Thyroid gland (tissue), 4 donors: ENCODE measurements around the gene UBE2D3. TPM values are rescaled to one million over a fixed set of nuclear protein-coding genes. Genes with fewer than 3 reads are reported as not detected.
"Not testable (repeated sequence)": the region's sequence is repeated elsewhere in the genome, so short reads cannot be mapped to it uniquely, and the experiment has no call there.

Experiments
- DNase-seq, 2 donors: peaks; one replicate each; pipeline ENCODE4 v3.0.0-alpha.2; 2019
- H3K27ac ChIP-seq, 3 donors: fragments of 200-600 bp; sonication (generic); 1 replicate in 2 of 3; 2 replicates in 1 of 3; pipeline ENCODE4 v1.5.1; 2016 to 2019; ENCODE audit warnings: mild to moderate bottlenecking in 1 of 3, moderate library complexity in 1 of 3
- H3K27me3 ChIP-seq: fragments of 200-600 bp; sonication (generic); one replicate; pipeline ENCODE4 v1.5.1; 2019
- H3K36me3 ChIP-seq, 2 donors: fragments of 200-600 bp; sonication (generic); one replicate each; pipeline ENCODE4 v1.5.1; 2016 to 2019
- H3K4me1 ChIP-seq, 2 donors: fragments of 200-600 bp; sonication (generic); one replicate each; pipeline ENCODE4 v1.5.1; 2017 to 2019
- H3K4me3 ChIP-seq, 3 donors: fragments of 200-600 bp; sonication (generic); replicated peaks in 1 of 3; 1 replicate in 2 of 3; 2 replicates in 1 of 3; pipeline ENCODE4 v1.5.1; 2016; ENCODE audit warnings: mild to moderate bottlenecking in 1 of 3
- H3K9me3 ChIP-seq: fragments of 200-600 bp; sonication (generic); one replicate; pipeline ENCODE4 v1.5.1; 2017
- CTCF ChIP-seq, 6 experiments: fragments of 200-600 bp in 3 of 6; fragments of 450-650 bp in 3 of 6; sonication (generic) in 3 of 6; IDR thresholded peaks; one replicate each; pipeline ENCODE4 v1.5.1; 2016 to 2019; ENCODE audit warnings: antibody characterized with exemption in 6 of 6, mild to moderate bottlenecking in 2 of 6, inconsistent platforms in 1 of 6, moderate library complexity in 1 of 6
- POLR2A ChIP-seq, 2 donors: fragments of 450-650 bp; IDR thresholded peaks; one replicate each; pipeline ENCODE4 v1.6.1; 2017; ENCODE audit warnings: antibody characterized with exemption in 2 of 2, mild to moderate bottlenecking in 2 of 2, moderate library complexity in 1 of 2
- WGBS, 2 donors: methylation state at CpG; one replicate each; pipeline ENCODE4 v1.1.5; 2017; 5-methylcytosine and 5-hydroxymethylcytosine counted together
- intact Hi-C: fragments of 100-400 bp; cut with DNase I; formaldehyde crosslinking; loops from one replicate; pipeline ENCODE4 v1.15.1; 2023
- total RNA-seq, 4 donors: library from RNA; depleted of rRNA; stranded (reverse); fragments of >200 nt; gene quantifications; one replicate each; pipeline ENCODE4 v1.2.3, GENCODE V29; 2016

Gene UBE2D3
- total RNA-seq, 4 donors from 2014 or later, result 379 to 633 (median 495) TPM

GRCh38 chr4:102823464-102823863, 3.9 kb downstream of the UBE2D3 start:
- no peak for DNase-seq
- intact Hi-C loops, result no loop called here
- peaks cover 43 to 45% of the 10 kb centered on the region in 2 donors for H3K4me1 ChIP-seq

GRCh38 chr4:102819588-102820365, 7.6 kb downstream of the UBE2D3 start:
- Histone ChIP-seq H3K4me3 (no peak overlapping the region), H3K27ac (no peak overlapping the region), H3K4me1 (peaks cover 69 to 77% of the 10 kb centered on the region in 2 donors), H3K36me3 (no peaks in the 10 kb centered on the region), H3K27me3 (no peaks in the 10 kb centered on the region), H3K9me3 (no peaks in the 10 kb centered on the region)
- DNase-seq, result no peak
- WGBS, 2 donors, result 79 to 81% methylated on average over 8 of the region's 8 CpGs
- intact Hi-C loops, result no loop called here
- TF ChIP-seq POLR2A (IDR thresholded peaks at IDR 0.05), result no peak

More at GRCh38 chr4:102823464-102823863, 3.9 kb downstream of the UBE2D3 start:
- Histone ChIP-seq H3K4me3 (peak overlapping the region in 1 of 3 donors; percentile 96), H3K27ac (peak overlapping the region in 1 of 3 donors; percentile 100), H3K36me3 (no peaks in the 10 kb centered on the region), H3K9me3 (no peaks in the 10 kb centered on the region), H3K27me3 (no peaks in the 10 kb centered on the region)
- TF ChIP-seq POLR2A (IDR thresholded peaks at IDR 0.05) (no peak), CTCF (IDR thresholded peaks at IDR 0.05) (no peak)
- WGBS, 2 donors, result 41% methylated on average over 4 of the region's 4 CpGs

GRCh38 chr4:102819100-102819499, 8.3 kb downstream of the UBE2D3 start:
- H3K4me3 ChIP-seq, H3K27ac ChIP-seq, H3K9me3 ChIP-seq, intact Hi-C loops, DNase-seq, H3K27me3 ChIP-seq, H3K36me3 ChIP-seq: not testable (repeated sequence)
- peaks cover 63 to 77% of the 10 kb centered on the region in 2 donors for H3K4me1 ChIP-seq
- 95 to 97% methylated on average over 10 of the region's 10 CpGs for WGBS, 2 donors

GRCh38 chr4:102817613-102818268, 9.6 kb downstream of the UBE2D3 start:
- no peak for DNase-seq
- intact Hi-C loops, result no loop called here
- no peak overlapping the region for H3K4me3 ChIP-seq

GRCh38 chr4:102817021-102817605, 10.2 kb downstream of the UBE2D3 start:
- no peak overlapping the region for H3K4me3 ChIP-seq
- H3K36me3 ChIP-seq, result no peaks in the 10 kb centered on the region
- H3K27ac ChIP-seq, result no peak overlapping the region
- H3K9me3 ChIP-seq, result no peaks in the 10 kb centered on the region
- TF ChIP-seq POLR2A (IDR thresholded peaks at IDR 0.05) (no peak), CTCF (IDR thresholded peaks at IDR 0.05) (no peak)
- no peaks in the 10 kb centered on the region for H3K27me3 ChIP-seq
- intact Hi-C loops, result no loop called here
- DNase-seq, result no peak
- WGBS, 2 donors, result 75 to 79% methylated on average over 3 of the region's 3 CpGs
- peaks cover 51 to 77% of the 10 kb centered on the region in 2 donors for H3K4me1 ChIP-seq

More at GRCh38 chr4:102817613-102818268, 9.6 kb downstream of the UBE2D3 start:
- peaks cover 55 to 75% of the 10 kb centered on the region in 2 donors for H3K4me1 ChIP-seq
- TF ChIP-seq CTCF (IDR thresholded peaks at IDR 0.05), result no peak
- TF ChIP-seq POLR2A (IDR thresholded peaks at IDR 0.05), result no peak
- 62 to 70% methylated on average over 9 of the region's 9 CpGs for WGBS, 2 donors
- no peaks in the 10 kb centered on the region for H3K9me3 ChIP-seq
- H3K36me3 ChIP-seq, result no peaks in the 10 kb centered on the region
- peak overlapping the region in 1 of 3 donors; percentile 38 for H3K27ac ChIP-seq
- no peaks in the 10 kb centered on the region for H3K27me3 ChIP-seq
